Measurements from ENCODE around the gene KIAA0040. TPM values are rescaled to one million over a fixed set of nuclear protein-coding genes. Genes with fewer than 3 reads are reported as not detected.
"Not testable (repeated sequence)": the region's sequence is repeated elsewhere in the genome, so short reads cannot be mapped to it uniquely, and the experiment has no call there.

The KIAA0040 gene
- total RNA-seq, 3 donors from 2014 or later (not counting 1 experiment from before 2014, with no cell fraction given), result 18.0 to 21.2 (median 19.4) TPM

DNA sequence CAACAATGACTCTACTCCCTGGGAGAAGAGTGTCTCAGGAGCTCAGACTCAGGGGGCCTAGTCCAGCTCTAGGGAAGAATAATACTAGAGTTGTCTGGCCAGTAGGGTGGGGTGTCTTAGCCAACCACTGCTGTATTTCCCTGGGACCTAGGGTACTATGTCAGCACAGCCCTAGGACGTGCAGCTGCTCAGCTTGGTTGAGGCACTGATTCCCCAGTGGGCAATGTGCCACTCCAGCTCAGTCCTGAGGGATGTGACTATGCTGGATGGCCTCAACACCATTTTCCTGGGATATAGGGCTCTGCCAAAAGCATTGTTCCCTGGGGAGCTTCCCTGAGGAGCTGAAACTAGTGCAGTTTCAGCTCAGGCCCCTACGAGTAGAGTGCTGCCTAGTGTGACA, 77.6 kb downstream of the KIAA0040 start:
- DNase-seq (no peak), ATAC-seq (no peak)
- Mint-ChIP-seq H3K9me3 (peaks cover 0 to 9% of the 10 kb centered on the region in 2 donors), H3K27ac (no peak overlapping the region), H3K36me3 (no peaks in the 10 kb centered on the region), H3K4me3 (no peak overlapping the region), H3K4me1 (no peaks in the 10 kb centered on the region), H3K27me3 (ENCODE audit: low read depth in 2 of 2) (peaks cover 14 to 16% of the 10 kb centered on the region in 2 donors)
- Histone ChIP-seq H3K27ac (ENCODE audit: low read length) (no peak overlapping the region), H3K27me3 (ENCODE audit: control insufficient read depth, insufficient read depth, low read length) (no peaks in the 10 kb centered on the region), H3K36me3 (ENCODE audit: control insufficient read depth, insufficient read depth, low read length) (no peaks in the 10 kb centered on the region), H3K9me3 (ENCODE audit: control insufficient read depth, insufficient read depth, low read length) (no peaks in the 10 kb centered on the region), H3K4me3 (ENCODE audit: low read length) (no peak overlapping the region), H3K4me1 (ENCODE audit: control insufficient read depth, insufficient read depth, low read length) (no peaks in the 10 kb centered on the region)
- intact Hi-C loops (cut with micrococcal nuclease), result no loop called here
- 84% methylated on average over 2 of the region's 2 CpGs for WGBS (ENCODE audit: insufficient coverage)
- TF ChIP-seq, protein P1, sequence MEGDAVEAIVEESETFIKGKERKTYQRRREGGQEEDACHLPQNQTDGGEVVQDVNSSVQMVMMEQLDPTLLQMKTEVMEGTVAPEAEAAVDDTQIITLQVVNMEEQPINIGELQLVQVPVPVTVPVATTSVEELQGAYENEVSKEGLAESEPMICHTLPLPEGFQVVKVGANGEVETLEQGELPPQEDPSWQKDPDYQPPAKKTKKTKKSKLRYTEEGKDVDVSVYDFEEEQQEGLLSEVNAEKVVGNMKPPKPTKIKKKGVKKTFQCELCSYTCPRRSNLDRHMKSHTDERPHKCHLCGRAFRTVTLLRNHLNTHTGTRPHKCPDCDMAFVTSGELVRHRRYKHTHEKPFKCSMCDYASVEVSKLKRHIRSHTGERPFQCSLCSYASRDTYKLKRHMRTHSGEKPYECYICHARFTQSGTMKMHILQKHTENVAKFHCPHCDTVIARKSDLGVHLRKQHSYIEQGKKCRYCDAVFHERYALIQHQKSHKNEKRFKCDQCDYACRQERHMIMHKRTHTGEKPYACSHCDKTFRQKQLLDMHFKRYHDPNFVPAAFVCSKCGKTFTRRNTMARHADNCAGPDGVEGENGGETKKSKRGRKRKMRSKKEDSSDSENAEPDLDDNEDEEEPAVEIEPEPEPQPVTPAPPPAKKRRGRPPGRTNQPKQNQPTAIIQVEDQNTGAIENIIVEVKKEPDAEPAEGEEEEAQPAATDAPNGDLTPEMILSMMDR (IDR thresholded peaks at IDR 0.05), result no peak

DNA sequence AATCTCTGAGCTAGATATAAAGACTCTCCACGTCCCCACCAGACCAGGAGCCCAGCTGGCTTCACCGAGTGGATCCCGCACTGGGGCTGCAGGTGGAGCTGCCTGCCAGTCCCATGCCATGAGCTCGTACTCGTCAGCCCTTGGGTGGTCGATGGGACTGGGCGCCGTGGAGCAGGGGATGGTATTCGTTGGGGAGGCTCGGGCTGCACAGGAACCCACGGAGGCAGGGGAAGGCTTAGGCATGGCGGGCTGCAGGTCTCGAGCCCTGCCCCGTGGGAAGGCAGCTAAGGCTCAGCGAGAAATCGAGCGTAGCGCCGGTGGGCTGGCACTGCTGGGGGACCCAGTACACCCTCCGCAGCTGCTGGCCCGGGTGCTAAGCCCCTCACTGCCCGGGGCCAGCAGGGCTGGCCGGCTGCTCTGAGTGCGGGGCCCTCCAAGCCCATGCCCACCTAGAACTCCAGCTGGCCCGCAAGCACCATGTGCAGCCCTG, 84.2 kb downstream of the KIAA0040 start:
- H3K9me3 ChIP-seq (ENCODE audit: control insufficient read depth, insufficient read depth, low read length); H3K27me3 ChIP-seq (ENCODE audit: control insufficient read depth, insufficient read depth, low read length); H3K36me3 Mint-ChIP-seq; H3K4me3 ChIP-seq (ENCODE audit: low read length); H3K4me1 ChIP-seq (ENCODE audit: control insufficient read depth, insufficient read depth, low read length); H3K27ac Mint-ChIP-seq; H3K36me3 ChIP-seq (ENCODE audit: control insufficient read depth, insufficient read depth, low read length); intact Hi-C loops (cut with micrococcal nuclease); DNase-seq; H3K27ac ChIP-seq (ENCODE audit: low read length); ATAC-seq; H3K4me1 Mint-ChIP-seq; H3K4me3 Mint-ChIP-seq; H3K27me3 Mint-ChIP-seq (ENCODE audit: low read depth in 2 of 2); H3K9me3 Mint-ChIP-seq: not testable (repeated sequence)
- WGBS (ENCODE audit: insufficient coverage), result 88% methylated on average over 15 of the region's 25 CpGs

Other genes starting within 250 kb of the KIAA0040 start
- 10 to 100 TPM; 43.8 to 55.4 (median 51.9) TPM for gene CACYBP, start 192.8 kb downstream of the KIAA0040 start, total RNA-seq
- gene MRPS14, start 169.4 kb downstream of the KIAA0040 start, total RNA-seq, result 10 to 100 TPM; 11.5 to 13.2 (median 12.0) TPM
- gene TNN, start 124.9 kb downstream of the KIAA0040 start, total RNA-seq, result not detected

Measured in natural killer cell (primary cell).